Mononuclear cell (primary cell): ENCODE measurements around the gene PCGF2. TPM values are rescaled to one million over a fixed set of nuclear protein-coding genes. Genes with fewer than 3 reads are reported as not detected.

Experiments used
- H3K27me3 ChIP-seq: 2 replicates; pipeline ENCODE4 v1.6.0; 2011; ENCODE audit warnings: low read length, control low read depth; ENCODE audit not compliant: insufficient read depth
- H3K4me1 ChIP-seq: 2 replicates; pipeline ENCODE4 v1.5.1; 2011; ENCODE audit warnings: mild to moderate bottlenecking, low read length, control low read depth; ENCODE audit not compliant: insufficient read depth
- H3K4me3 ChIP-seq: 2 replicates; pipeline ENCODE4 v1.5.1; 2011; ENCODE audit warnings: mild to moderate bottlenecking, low read length, moderate library complexity
- H3K9me3 ChIP-seq: 2 replicates; pipeline ENCODE4 v1.5.1; 2011; ENCODE audit warnings: low read depth, mild to moderate bottlenecking, control low read depth, low read length
- total RNA-seq: library from RNA; depleted of rRNA; stranded (reverse); fragments of >200 nt; gene quantifications from one replicate; pipeline ENCODE4 v1.2.3, GENCODE V29; 2012

PCGF2 gene
- total RNA-seq, 1 donor, result not detected

DNA sequence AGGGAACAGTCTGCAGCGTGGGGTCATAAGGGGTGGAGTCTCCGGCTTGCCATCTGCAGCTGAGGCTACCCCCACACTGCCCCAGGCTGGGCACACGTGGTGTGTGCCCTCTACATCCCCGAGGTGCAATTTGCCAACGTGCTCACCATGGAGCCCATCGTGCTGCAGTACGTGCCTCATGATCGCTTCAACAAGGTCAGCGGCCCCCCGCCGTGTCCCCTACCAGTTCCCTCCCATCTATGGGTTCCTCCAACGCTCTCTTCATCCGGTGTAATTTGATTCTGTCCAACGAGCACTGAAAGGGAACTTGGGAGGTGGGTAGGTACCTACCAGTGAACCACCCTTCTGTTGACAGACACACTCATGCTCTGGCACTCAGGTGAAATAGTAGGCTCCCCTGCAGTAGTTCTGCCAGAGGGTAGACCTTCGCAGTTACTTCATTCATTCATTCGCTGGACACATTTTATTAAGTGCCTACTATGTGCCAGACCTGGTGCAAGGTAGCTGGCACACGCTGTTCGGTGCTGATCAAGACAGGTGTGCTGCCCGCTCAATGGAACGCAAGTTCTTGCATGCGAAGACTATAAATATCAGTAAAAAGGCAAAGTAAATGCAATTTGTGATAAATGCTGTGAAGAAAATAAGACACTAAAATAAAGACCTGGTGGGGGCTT lies 40.3 kb downstream of the PCGF2 start:
- H3K27me3 ChIP-seq, result no peaks in the 10 kb centered on the region
- no peak overlapping the region for H3K4me3 ChIP-seq
- H3K4me1 ChIP-seq, result peaks cover 43% of the 10 kb centered on the region
- no peaks in the 10 kb centered on the region for H3K9me3 ChIP-seq

DNA sequence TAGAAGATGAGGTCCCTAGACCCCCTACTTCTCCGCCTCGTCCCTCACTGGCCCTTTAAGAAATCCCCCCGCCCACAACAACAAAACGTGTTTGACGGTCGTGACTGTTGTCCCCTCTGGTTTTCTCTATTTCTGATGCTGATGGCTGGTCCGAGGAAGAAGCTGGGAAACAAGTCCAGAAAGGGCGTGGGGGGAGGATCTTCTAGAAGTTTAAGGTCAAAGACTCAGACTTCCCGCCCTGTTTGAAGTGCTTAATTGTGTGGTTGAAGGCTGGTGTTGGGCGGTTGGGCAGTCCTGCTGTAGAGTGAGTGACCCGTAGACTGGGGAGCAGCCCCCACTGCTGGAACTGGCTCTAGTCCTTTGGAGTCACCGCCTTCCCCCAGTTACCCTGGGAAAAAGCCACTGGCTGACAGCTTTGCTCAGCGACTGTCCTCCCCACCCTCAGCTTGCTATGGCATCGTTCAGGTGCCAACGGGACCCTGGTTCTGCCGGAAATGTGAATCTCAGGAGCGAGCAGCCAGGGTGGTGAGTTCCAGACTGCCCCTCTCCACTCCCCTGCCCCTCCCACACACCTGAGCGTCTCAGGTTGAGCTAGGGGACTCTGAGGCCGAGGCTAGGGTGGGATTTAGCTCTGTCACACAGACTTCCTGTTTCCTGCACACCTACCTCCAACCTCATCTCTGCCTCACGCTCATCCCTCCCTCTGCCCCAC lies 41.5 kb downstream of the PCGF2 start:
- peaks cover 48% of the 10 kb centered on the region for H3K4me1 ChIP-seq
- H3K9me3 ChIP-seq, result no peaks in the 10 kb centered on the region
- peak overlapping the region; percentile 61 for H3K4me3 ChIP-seq
- H3K27me3 ChIP-seq, result no peaks in the 10 kb centered on the region

DNA sequence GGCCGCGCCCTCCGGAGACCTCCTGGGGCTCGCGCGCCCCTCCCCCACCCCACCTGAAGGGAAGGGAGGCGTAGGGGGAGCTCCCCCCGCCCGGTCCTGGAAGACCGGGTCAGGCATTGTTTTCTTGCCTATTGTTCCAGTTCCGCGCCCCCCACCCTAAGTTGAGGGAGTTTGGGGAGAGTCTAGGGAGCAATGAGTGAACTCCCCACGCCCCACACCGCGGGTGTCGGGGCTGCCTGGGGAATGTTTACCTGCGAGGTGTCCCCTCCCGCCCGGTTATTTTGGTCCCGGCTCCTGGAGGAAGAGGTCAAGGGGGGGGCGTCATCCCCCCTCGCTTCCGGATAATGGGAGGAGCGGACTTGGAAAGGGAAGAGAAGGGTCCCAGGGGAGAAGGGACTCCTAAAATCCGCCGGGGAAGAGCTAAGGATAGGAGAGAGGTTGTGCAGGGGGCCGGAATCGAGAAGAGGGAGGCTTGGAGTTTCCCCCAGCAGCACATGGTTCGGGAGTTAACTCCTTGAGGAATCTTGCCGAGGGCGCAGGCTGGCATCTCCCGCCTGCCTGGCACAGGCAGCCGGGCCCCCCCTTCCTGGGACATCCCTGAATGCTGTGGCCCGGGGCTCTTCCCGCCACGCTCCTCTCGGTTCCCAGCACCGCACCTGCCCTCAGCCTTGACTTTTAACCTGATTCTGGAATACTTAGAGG lies 42.2 kb downstream of the PCGF2 start:
- Histone ChIP-seq H3K4me3 (peak overlapping the region; percentile 61), H3K27me3 (no peaks in the 10 kb centered on the region), H3K4me1 (peaks cover 55% of the 10 kb centered on the region), H3K9me3 (no peaks in the 10 kb centered on the region)

DNA sequence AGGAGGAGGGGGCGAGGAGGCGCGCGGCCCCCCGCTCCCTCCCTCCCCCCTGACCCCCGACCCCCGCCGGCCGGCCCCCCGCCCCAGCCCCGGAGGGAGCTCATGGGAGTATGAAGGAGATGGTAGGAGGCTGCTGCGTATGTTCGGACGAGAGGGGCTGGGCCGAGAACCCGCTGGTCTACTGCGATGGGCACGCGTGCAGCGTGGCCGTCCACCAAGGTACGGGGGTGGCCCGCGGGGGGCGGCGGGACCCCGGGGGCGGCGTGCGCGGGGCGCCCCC lies 42.7 kb downstream of the PCGF2 start:
- peaks cover 60% of the 10 kb centered on the region for H3K4me1 ChIP-seq
- no peaks in the 10 kb centered on the region for H3K27me3 ChIP-seq
- H3K4me3 ChIP-seq, result peak overlapping the region; percentile 61
- H3K9me3 ChIP-seq, result no peaks in the 10 kb centered on the region

DNA sequence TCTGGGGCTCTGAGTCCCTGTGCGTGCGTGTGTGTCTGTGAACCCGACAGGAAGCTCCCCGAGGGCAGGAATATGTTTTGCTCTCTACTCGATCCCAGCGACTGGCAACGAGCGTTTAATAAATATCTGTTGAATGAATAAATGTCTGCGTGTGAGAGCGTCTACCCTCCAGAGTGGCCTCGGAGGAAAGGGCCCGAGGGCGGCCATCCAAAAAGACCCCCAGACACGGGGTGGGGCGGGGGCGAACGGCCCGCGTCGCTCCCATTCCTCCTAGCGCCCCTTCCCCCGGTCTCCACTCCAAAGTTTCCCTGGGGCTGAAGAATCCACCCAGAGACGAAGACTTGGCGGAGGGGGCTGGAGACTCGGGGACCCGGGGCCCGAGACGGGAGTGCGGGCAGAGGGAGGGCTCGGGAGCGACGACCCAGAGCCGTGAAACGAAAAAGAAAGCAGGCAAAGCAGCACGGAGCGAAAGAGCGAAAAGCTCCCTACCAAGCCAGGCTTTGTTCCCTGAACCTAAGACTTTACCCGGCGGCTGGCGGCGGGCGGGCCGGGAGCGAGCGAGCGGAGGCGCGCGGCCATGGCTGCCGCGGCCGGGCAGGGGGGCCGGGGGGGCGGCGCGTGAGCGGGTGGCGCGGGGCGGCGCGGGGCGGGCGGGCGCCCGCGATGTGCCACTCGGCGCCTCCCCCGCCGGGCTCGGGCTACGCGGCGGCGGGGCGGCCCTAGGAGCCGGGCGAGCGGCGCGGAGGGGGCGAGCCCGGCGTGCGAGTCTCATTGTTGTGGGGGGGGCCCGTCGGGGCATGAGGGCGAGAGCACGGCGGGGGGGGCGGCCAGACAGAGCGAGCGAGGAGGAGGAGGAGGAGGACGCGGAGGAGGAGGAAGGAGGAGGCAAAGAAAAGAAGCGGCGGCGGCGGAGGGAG lies 43.3 kb downstream of the PCGF2 start, which contains the start of gene MLLT6:
Gene MLLT6 (plus strand): TSS at position 668 of the 917 bp plus-strand sequence. CDS start 360 bp downstream, outside the sequence.
- H3K4me1 ChIP-seq, result peaks cover 65% of the 10 kb centered on the region

DNA sequence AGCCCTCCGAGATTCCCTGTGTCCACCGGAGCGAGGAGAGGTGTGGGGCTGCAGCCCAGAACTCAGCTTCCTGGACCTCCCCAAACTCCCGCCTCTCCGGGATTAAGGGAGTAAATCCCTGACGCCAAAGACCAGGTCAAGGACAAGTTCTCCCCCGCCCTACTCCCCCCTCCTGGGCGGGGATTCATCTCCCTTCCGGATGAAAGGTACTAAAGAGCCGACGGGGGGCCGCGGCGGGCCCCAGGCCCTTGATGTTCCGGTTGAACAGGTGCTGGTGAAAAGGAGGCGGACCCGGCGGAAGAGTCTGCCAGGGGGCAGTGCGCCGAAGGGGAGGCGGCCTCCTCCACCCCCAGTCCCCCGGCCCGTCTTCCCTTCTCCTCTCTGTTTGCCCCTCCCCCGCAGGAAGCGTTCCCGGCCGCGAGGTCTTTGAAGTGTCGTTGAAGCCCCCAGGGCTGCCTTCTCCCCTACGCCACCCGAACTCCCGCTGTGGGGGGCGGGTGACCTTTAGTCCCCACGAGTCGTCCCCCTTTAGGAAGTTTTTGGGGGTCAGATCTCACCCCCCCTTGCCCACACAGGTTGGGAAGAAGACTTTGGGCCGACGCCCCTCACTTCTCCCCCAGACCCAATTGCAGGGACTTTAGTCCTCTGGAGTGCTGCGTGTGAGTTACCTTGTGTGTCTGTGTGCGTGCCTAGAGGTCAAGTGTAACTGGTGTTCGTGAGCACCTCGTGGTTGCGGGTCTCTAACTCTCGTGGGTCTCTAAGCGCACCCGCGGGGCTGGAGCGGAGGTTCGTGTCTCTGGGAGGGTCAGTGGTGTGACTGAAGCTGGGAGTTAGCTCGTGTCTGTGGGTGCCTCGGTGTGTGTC lies 44.2 kb downstream of the PCGF2 start:
- H3K27me3 ChIP-seq, result no peaks in the 10 kb centered on the region
- H3K4me3 ChIP-seq, result peak overlapping the region; percentile 87
- peaks cover 65% of the 10 kb centered on the region for H3K4me1 ChIP-seq
- no peaks in the 10 kb centered on the region for H3K9me3 ChIP-seq

More for the DNA sequence above, 43.3 kb downstream of the PCGF2 start, which contains the start of gene MLLT6:
- no peaks in the 10 kb centered on the region for H3K27me3 ChIP-seq
- H3K9me3 ChIP-seq, result no peaks in the 10 kb centered on the region
- peak within 1 kb of the TSS; percentile 87 for H3K4me3 ChIP-seq

DNA sequence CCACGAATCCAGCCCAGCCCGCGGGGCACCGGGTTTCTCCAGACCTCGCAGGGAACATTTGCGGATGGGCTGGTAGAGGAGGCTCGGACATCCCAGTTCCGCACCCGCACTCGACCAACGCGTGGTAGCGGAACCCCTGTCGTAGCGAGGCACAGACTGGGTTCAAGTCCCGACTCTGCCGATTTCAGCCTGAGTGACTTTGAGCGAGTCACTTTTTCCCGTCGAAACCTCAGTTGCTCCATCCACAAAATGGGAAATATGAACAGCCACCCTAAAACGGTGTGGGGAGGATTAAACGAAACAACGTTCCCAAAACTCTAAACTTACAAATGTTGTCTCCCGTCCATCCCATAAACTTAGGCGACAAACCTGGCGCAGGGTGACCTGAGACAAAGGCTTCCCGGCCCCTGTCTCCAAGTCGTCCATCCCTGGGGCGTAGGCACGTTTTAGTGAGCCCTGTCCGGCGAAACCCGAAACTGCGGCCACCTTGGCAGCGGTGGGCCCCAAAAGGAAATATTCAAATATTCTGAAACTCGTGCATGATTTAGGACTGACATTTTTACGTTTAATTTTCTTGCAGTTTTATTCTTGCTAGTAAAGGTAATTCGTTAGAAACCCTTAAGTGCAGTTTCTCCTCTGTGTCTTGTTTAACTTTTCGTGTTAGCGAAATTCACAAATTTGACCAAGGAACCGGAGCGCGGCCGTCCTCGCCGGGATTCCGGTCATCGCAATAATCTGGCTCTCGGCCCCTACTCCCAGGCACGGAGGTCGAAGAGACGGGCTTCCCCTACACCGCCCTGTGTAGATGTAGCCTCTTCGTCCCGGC lies 45.0 kb downstream of the PCGF2 start:
- H3K9me3 ChIP-seq, result no peaks in the 10 kb centered on the region
- H3K4me3 ChIP-seq, result peak overlapping the region; percentile 87
- peaks cover 63% of the 10 kb centered on the region for H3K4me1 ChIP-seq
- H3K27me3 ChIP-seq, result no peaks in the 10 kb centered on the region

DNA sequence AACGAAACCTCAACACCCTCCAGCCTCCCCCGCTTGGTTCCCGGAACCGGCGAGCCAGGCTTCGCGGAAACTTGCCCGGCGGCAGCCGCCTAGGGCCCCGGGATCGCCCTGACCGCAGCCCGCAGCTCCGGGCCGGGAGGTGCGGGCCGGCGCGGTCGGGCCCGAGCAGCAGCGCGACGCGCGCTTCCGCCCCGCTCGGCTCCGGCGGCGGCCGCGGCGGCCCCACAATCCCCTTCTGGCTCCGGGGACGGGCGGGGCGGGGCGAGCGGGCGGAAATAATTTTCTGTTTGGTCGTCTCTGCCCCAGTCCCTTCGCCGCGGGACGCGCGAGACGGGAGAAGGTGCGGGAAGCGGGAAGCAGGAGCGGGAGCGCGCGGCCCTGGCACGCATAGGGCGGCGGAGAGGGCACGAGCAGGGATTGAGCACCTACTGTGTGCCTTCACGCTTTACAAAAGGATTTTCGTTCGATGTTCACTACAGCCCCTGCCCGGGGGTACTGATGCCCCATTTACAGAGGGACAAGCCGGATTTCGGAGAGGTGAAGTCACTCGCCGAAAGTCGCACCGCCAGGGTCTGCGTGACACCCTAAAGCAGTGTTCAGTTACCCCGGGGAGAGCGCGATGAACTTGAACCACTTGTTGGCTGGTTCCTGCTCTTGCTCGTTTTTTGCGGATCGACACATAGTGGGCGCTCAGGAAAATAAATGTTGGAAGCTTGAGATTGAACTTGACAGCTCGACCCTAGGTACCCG lies 45.8 kb downstream of the PCGF2 start:
- Histone ChIP-seq H3K4me3 (peak overlapping the region; percentile 87), H3K9me3 (no peaks in the 10 kb centered on the region), H3K27me3 (no peaks in the 10 kb centered on the region), H3K4me1 (peaks cover 55% of the 10 kb centered on the region)

DNA sequence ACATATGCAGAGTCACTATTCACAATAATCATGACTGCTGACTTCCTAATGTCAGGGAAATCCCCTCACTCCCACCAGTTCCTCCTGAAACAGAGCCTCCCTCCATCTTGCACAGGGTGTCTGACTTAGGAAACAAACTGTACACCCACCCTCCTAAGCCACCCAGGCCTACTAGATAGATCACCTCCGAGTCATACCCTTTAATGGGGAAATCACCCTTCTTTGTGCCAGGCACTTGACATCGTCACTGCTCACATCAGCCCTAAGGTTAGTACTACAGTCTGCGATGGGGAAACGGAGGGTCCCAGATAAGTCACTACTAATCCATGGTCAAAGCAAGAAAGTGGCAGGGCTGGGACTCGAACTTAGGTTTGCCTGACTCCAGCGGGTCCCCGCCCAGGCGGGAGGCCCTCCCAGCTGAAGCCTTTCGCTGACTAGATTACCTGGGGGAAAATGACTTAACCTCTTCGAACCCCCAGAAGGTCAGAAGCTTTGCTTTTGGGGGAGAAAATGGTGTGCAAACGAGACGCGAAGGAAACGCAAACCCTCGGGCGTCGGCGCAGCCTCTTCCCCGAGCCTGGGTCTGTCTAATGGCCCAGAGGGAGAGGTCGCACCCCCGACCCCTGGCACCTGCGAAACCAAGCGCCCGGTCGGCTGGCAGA lies 46.5 kb downstream of the PCGF2 start:
- no peaks in the 10 kb centered on the region for H3K9me3 ChIP-seq
- no peaks in the 10 kb centered on the region for H3K27me3 ChIP-seq
- H3K4me3 ChIP-seq, result peak overlapping the region; percentile 87
- peaks cover 52% of the 10 kb centered on the region for H3K4me1 ChIP-seq

DNA sequence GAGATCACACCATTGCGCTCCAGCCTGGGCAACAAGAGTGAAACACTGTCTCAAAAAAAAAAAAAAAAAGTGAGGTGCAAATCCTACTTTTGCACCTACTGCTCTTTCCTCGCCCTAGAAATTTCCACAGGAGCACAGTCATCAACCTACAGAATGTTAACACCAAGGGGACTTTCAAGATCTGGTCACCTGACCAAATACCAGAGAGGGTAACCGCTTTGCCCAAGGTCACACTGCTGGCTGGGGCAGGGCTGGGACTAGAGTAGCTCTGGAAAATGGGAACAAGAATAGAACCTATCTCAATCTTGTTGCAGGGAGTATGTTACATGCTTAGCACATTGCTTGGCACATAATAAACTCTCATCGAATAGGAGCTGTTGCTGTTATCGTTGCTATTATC lies 49.4 kb downstream of the PCGF2 start:
- no peak overlapping the region for H3K4me3 ChIP-seq
- H3K27me3 ChIP-seq, result no peaks in the 10 kb centered on the region
- no peaks in the 10 kb centered on the region for H3K9me3 ChIP-seq
- peaks cover 43% of the 10 kb centered on the region for H3K4me1 ChIP-seq

DNA sequence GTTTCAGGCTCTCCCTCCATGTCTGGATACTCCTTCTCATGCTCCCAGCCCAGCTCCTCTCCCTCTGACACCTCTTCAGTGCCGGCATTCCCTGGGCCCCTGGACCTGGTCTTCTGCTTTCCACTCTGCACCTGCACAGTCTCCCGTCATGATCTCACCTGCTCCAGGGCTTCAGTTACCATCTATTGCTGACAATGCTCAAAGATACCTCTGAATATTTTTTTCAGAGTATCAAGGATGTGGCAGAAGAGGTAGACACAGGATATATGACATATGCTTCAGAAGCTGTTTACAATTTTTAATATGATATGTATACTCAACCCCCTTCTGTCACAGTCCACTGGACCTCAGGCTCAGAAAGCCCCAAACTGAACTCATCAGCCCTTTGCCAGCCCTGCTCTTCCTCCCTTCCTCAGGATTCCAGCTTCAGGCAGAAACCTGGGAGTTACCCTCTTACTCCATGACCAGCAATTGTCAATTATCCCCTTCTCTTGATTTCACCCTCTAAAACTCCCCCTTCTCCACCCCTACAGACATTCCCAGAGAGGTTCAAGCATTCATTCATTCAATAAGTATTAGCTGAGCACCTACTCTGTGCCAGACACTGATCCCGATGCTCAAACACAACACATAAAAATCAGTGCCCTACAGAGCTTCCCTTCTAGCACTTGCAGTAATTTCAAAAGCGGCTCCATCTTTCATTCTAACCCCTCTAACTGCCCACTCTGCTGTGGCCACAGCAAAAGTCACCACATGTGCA lies 50.9 kb downstream of the PCGF2 start:
- Histone ChIP-seq H3K27me3 (no peaks in the 10 kb centered on the region), H3K9me3 (no peaks in the 10 kb centered on the region), H3K4me1 (peaks cover 31% of the 10 kb centered on the region), H3K4me3 (no peak overlapping the region)
